GM18508 (cell line): ENCODE measurements around the gene ATP11A.

Source experiments
- ATAC-seq: cut with Tn5 transposase; IDR thresholded peaks from one replicate; pipeline ENCODE4 v1.9.1; 2021; ENCODE audit warnings: moderate number of reproducible peaks; ENCODE audit not compliant: insufficient read depth, unreplicated experiment

ATP11A gene

GRCh38 chr13:112808377-112809140, 118.7 kb downstream of the ATP11A start:
- no peak for ATAC-seq

- no peak for ATAC-seq
These were observed 119.8 kb downstream of the ATP11A start for GRCh38 chr13:112809332-112810315.

GRCh38 chr13:112810608-112811007, 120.8 kb downstream of the ATP11A start:
- ATAC-seq, result no peak

GRCh38 chr13:112812306-112813055, 122.6 kb downstream of the ATP11A start:
- no peak for ATAC-seq

- no peak for ATAC-seq
These were observed 123.7 kb downstream of the ATP11A start for GRCh38 chr13:112813552-112813951.

- ATAC-seq, result no peak
These were observed 125.2 kb downstream of the ATP11A start for GRCh38 chr13:112814905-112815585.

- no peak for ATAC-seq
These were observed 126.0 kb downstream of the ATP11A start for GRCh38 chr13:112815871-112816270.

- no peak for ATAC-seq
These were observed 128.3 kb downstream of the ATP11A start for GRCh38 chr13:112818040-112818697.

GRCh38 chr13:112818698-112819045, 128.8 kb downstream of the ATP11A start:
- no peak for ATAC-seq

- no peak for ATAC-seq
These were observed 129.3 kb downstream of the ATP11A start for GRCh38 chr13:112819111-112819510.

- no peak for ATAC-seq
These were observed 130.0 kb downstream of the ATP11A start for GRCh38 chr13:112819816-112820215.

GRCh38 chr13:112820318-112820717, 130.5 kb downstream of the ATP11A start:
- no peak for ATAC-seq

GRCh38 chr13:112821340-112822055, 131.7 kb downstream of the ATP11A start:
- ATAC-seq, result no peak

- no peak for ATAC-seq
These were observed 133.0 kb downstream of the ATP11A start for GRCh38 chr13:112822851-112823250.

- no peak for ATAC-seq
These were observed 134.6 kb downstream of the ATP11A start for GRCh38 chr13:112824429-112824828.

- no peak for ATAC-seq
These were observed 135.2 kb downstream of the ATP11A start for GRCh38 chr13:112825071-112825470.

GRCh38 chr13:112825875-112826274, 136.0 kb downstream of the ATP11A start:
- no peak for ATAC-seq

GRCh38 chr13:112826565-112826964, 136.7 kb downstream of the ATP11A start:
- no peak for ATAC-seq
